HCT116 (cell line): ENCODE data around the gene GSKIP.

ENCODE experiments used
- CTCF ChIP-seq, 3 experiments: fragments of 200-600 bp in 1 of 3; sonication (generic) in 1 of 3; IDR thresholded peaks in 2 of 3; conservative IDR thresholded peaks in 1 of 3; 2 replicates each; pipeline ENCODE4 v1.5.1; 2012 to 2017; ENCODE audit warnings: low read depth in 2 of 3, low read length in 2 of 3, antibody characterized with exemption in 1 of 3, borderline replicate concordance in 1 of 3, control low read depth in 1 of 3, mild to moderate bottlenecking in 1 of 3, mixed read lengths in 1 of 3, mixed run types in 1 of 3, moderate library complexity in 1 of 3; ENCODE audit not compliant: insufficient read depth in 1 of 3
- ELF1 ChIP-seq: IDR thresholded peaks from 2 replicates; pipeline ENCODE4 v1.6.1; 2012; ENCODE audit warnings: low read depth, borderline replicate concordance
- EZH2 ChIP-seq: fragments of 200-600 bp; sonication (generic); IDR thresholded peaks from 2 replicates; pipeline ENCODE4 v1.6.1; 2017; ENCODE audit warnings: antibody characterized with exemption, mixed run types
- MAX ChIP-seq: IDR thresholded peaks from 2 replicates; pipeline ENCODE4 v1.6.1; 2012
- POLR2A ChIP-seq: IDR thresholded peaks from 2 replicates; pipeline ENCODE4 v1.7.0; 2011; ENCODE audit warnings: borderline replicate concordance; ENCODE audit not compliant: insufficient read depth, insufficient read length; ENCODE audit errors: extremely low read depth
- POLR2AphosphoS5 ChIP-seq: IDR thresholded peaks from 2 replicates; pipeline ENCODE4 v1.6.1; 2011; ENCODE audit warnings: mild to moderate bottlenecking, low read depth, low read length, moderate library complexity
- RAD21 ChIP-seq: IDR thresholded peaks from 2 replicates; pipeline ENCODE4 v1.6.1; 2012; ENCODE audit warnings: low read depth, mild to moderate bottlenecking
- REST ChIP-seq: IDR thresholded peaks from 2 replicates; pipeline ENCODE4 v1.6.1; 2012; ENCODE audit warnings: low read depth
- SIN3A ChIP-seq: IDR thresholded peaks from 2 replicates; pipeline ENCODE4 v1.6.1; 2012; ENCODE audit warnings: low read depth
- SP1 ChIP-seq: IDR thresholded peaks from 2 replicates; pipeline ENCODE4 v1.6.1; 2012; ENCODE audit warnings: low read depth
- TCF7L2 ChIP-seq: IDR thresholded peaks from 2 replicates; pipeline ENCODE4 v1.7.0; 2011; ENCODE audit warnings: borderline replicate concordance, inconsistent platforms; ENCODE audit not compliant: insufficient read depth, insufficient read length; ENCODE audit errors: extremely low read depth
- ZBTB33 ChIP-seq: IDR thresholded peaks from 2 replicates; pipeline ENCODE4 v1.6.1; 2011; ENCODE audit warnings: mild to moderate bottlenecking, low read length, moderate library complexity; ENCODE audit not compliant: insufficient replicate concordance; ENCODE audit errors: extremely low read depth
- ZFX ChIP-seq: fragments of 450-650 bp; IDR thresholded peaks from 2 replicates; pipeline ENCODE4 v1.6.1; 2017
- ZNF274 ChIP-seq: fragments of 200-500 bp; sonication (Bioruptor generic); IDR thresholded peaks from 2 replicates; pipeline ENCODE4 v1.6.1; 2014; ENCODE audit warnings: mild to moderate bottlenecking, low read depth, low read length, inconsistent platforms

GRCh38 chr14:96370528-96370927 lies 7.2 kb downstream of the GSKIP start:
- TF ChIP-seq MAX (no peak), ELF1 (no peak), CTCF (IDR thresholded peaks at IDR 0.05 in 2 of 3, conservative IDR thresholded peaks at IDR 0.05 in 1 of 3; ENCODE audit: borderline replicate concordance in 1 of 3, insufficient read depth in 1 of 3, low read depth in 2 of 3, low read length in 2 of 3) (no peak), ZBTB33 (no peak), ZFX (no peak), SIN3A (no peak), RAD21 (no peak), ZNF274 (no peak), POLR2AphosphoS5 (no peak), SP1 (no peak), REST (no peak), POLR2A (no peak), TCF7L2 (no peak), EZH2 (no peak)
